SK-N-SH (cell line): ENCODE results near the gene TSR2. TPM values are rescaled to one million over a fixed set of nuclear protein-coding genes. Genes with fewer than 3 reads are reported as not detected.

Experiments
- CTCF ChIA-PET: fragments of 300-600, 350-600 bp; formaldehyde crosslinking; extraction: SDS; loops from one replicate; lab custom pipeline; 2021; lab: Yijun Ruan, JAX
- POLR2A ChIA-PET: fragments of 350-600 bp; sonication (Branson Sonifier 250); formaldehyde crosslinking; extraction: SDS; loops from one replicate; lab custom pipeline; 2020; ENCODE audit warnings: antibody characterized with exemption, inconsistent platforms; lab: Yijun Ruan, JAX
- DNase-seq: peaks from one replicate; pipeline ENCODE4 v3.0.0; 2012
- H2AFZ ChIP-seq: fragments of 200-600 bp; sonication (generic); 2 replicates; pipeline ENCODE4 v1.8.1; 2016; ENCODE audit warnings: antibody characterized with exemption, mild to moderate bottlenecking, low read depth
- H3F3A ChIP-seq: fragments of 200-600 bp; sonication (generic); replicated peaks from 2 replicates; pipeline ENCODE3; 2016; ENCODE audit warnings: antibody characterized with exemption, mild to moderate bottlenecking; ENCODE audit not compliant: insufficient read depth
- H3K27ac ChIP-seq, 2 experiments: fragments of 200-500 bp in 1 of 2; fragments of 200-600 bp in 1 of 2; sonication (Bioruptor generic) in 1 of 2; sonication (generic), shearing (Covaris generic) in 1 of 2; 2 replicates each; pipeline versions ENCODE4 v1.5.1 to v1.6.1; 2014 to 2016; ENCODE audit warnings: low read depth in 2 of 2, inconsistent platforms in 1 of 2, low read length in 1 of 2, mild to moderate bottlenecking in 1 of 2, mixed read lengths in 1 of 2
- H3K27me3 ChIP-seq: fragments of 200-600 bp; sonication (generic), shearing (Covaris generic); 2 replicates; pipeline ENCODE4 v1.6.1; 2016; ENCODE audit warnings: mixed run types; ENCODE audit not compliant: insufficient read depth
- H3K36me3 ChIP-seq, 2 experiments: fragments of 200-500 bp in 1 of 2; fragments of 200-600 bp in 1 of 2; sonication (Bioruptor generic) in 1 of 2; sonication (generic) in 1 of 2; replicated peaks in 1 of 2; 2 replicates each; pipeline versions ENCODE3 to v1.5.1; 2014 to 2016; ENCODE audit warnings: low read length in 1 of 2, mild to moderate bottlenecking in 1 of 2; ENCODE audit not compliant: insufficient read depth in 2 of 2, control insufficient read depth in 1 of 2
- H3K4me1 ChIP-seq, 2 experiments: fragments of 200-500 bp in 1 of 2; fragments of 200-600 bp in 1 of 2; sonication (Bioruptor generic) in 1 of 2; sonication (generic), shearing (Covaris generic) in 1 of 2; 2 replicates each; pipeline versions ENCODE4 v1.5.1 to v1.6.1; 2014 to 2016; ENCODE audit warnings: low read depth in 1 of 2, low read length in 1 of 2, mixed run types in 1 of 2; ENCODE audit not compliant: insufficient read depth in 2 of 2, control insufficient read depth in 1 of 2
- H3K4me2 ChIP-seq: fragments of 200-600 bp; sonication (generic), shearing (Covaris generic); 2 replicates; pipeline ENCODE4 v1.6.1; 2017; ENCODE audit warnings: mixed run types
- H3K4me3 ChIP-seq, 2 experiments: fragments of 200-500 bp in 1 of 2; fragments of 200-600 bp in 1 of 2; sonication (Bioruptor generic) in 1 of 2; sonication (generic), shearing (Covaris generic) in 1 of 2; 2 replicates each; pipeline versions ENCODE4 v1.5.1 to v1.8.1; 2014 to 2016; ENCODE audit warnings: low read depth in 2 of 2, inconsistent platforms in 1 of 2, low read length in 1 of 2, mild to moderate bottlenecking in 1 of 2, mixed read lengths in 1 of 2, moderate library complexity in 1 of 2
- H3K79me2 ChIP-seq: fragments of 200-600 bp; sonication (generic); 2 replicates; pipeline ENCODE4 v1.8.1; 2017; ENCODE audit warnings: mild to moderate bottlenecking; ENCODE audit not compliant: insufficient read depth
- H3K9ac ChIP-seq: fragments of 200-600 bp; sonication (generic); 2 replicates; pipeline ENCODE4 v1.6.1; 2017; ENCODE audit warnings: mixed run types
- H3K9me2 ChIP-seq: fragments of 200-600 bp; sonication (generic); 2 replicates; pipeline ENCODE4 v1.6.1; 2017; ENCODE audit warnings: mixed run types
- H3K9me3 ChIP-seq: fragments of 200-600 bp; sonication (generic); 2 replicates; pipeline ENCODE4 v1.6.1; 2017; ENCODE audit warnings: mixed run types, mild to moderate bottlenecking, moderate library complexity
- H4K20me1 ChIP-seq: fragments of 200-600 bp; sonication (generic); 2 replicates; pipeline ENCODE4 v1.6.1; 2017; ENCODE audit warnings: mild to moderate bottlenecking, mixed run types; ENCODE audit not compliant: insufficient read depth
- CTCF ChIP-seq: fragments of 200-600 bp; sonication (generic); IDR thresholded peaks from 2 replicates; pipeline ENCODE4 v1.6.1; 2017; ENCODE audit warnings: antibody characterized with exemption, mild to moderate bottlenecking, moderate library complexity
- ELF1 ChIP-seq: IDR thresholded peaks from 2 replicates; pipeline ENCODE4 v1.4.0; 2012
- EP300 ChIP-seq, 2 experiments: IDR thresholded peaks; 2 replicates each; pipeline versions ENCODE4 v1.4.0 to v1.6.1; 2012; ENCODE audit warnings: borderline replicate concordance in 1 of 2, low read depth in 1 of 2, low read length in 1 of 2
- FOSL2 ChIP-seq: IDR thresholded peaks from 2 replicates; pipeline ENCODE4 v1.4.0; 2012; ENCODE audit warnings: low read depth, mild to moderate bottlenecking, moderate library complexity, borderline replicate concordance
- FOXM1 ChIP-seq: IDR thresholded peaks from 2 replicates; pipeline ENCODE4 v1.4.0; 2012; ENCODE audit warnings: low read depth, mild to moderate bottlenecking
- GATA2 ChIP-seq: sonication (generic); formaldehyde crosslinking; IDR thresholded peaks from 2 replicates; pipeline ENCODE4 v1.5.0; 2020; ENCODE audit warnings: mild to moderate bottlenecking, missing genetic modification reagents
- JUND ChIP-seq: IDR thresholded peaks from 2 replicates; pipeline ENCODE4 v1.4.0; 2012
- NRF1 ChIP-seq: IDR thresholded peaks from 2 replicates; pipeline ENCODE4 v1.6.1; 2012; ENCODE audit warnings: low read depth, mild to moderate bottlenecking, low read length
- RCOR1 ChIP-seq: fragments of 150-350 bp; IDR thresholded peaks from 2 replicates; pipeline ENCODE4 v1.6.1; 2017; ENCODE audit warnings: antibody characterized with exemption, low read length
- REST ChIP-seq: IDR thresholded peaks from 2 replicates; pipeline ENCODE4 v1.6.1; 2012; ENCODE audit warnings: mild to moderate bottlenecking, low read depth, low read length, moderate library complexity
- TAF1 ChIP-seq: IDR thresholded peaks from 2 replicates; pipeline ENCODE4 v1.6.1; 2012; ENCODE audit warnings: low read depth, mild to moderate bottlenecking, low read length, moderate library complexity, borderline replicate concordance
- TEAD4 ChIP-seq: IDR thresholded peaks from 2 replicates; pipeline ENCODE4 v1.4.0; 2012; ENCODE audit warnings: mild to moderate bottlenecking, borderline replicate concordance; ENCODE audit not compliant: insufficient read depth
- USF1 ChIP-seq: IDR thresholded peaks from 2 replicates; pipeline ENCODE4 v1.4.0; 2012; ENCODE audit warnings: low read depth, borderline replicate concordance
- USF2 ChIP-seq: fragments of 150-350 bp; IDR thresholded peaks from 2 replicates; pipeline ENCODE4 v1.6.1; 2017; ENCODE audit warnings: antibody characterized with exemption, low read length, low read depth, borderline replicate concordance
- ZBTB33 ChIP-seq: IDR thresholded peaks from 2 replicates; pipeline ENCODE4 v1.4.0; 2012; ENCODE audit warnings: low read depth, borderline replicate concordance
- WGBS: methylation state at CpG from one replicate; pipeline ENCODE4 v1.1.6; 2017; ENCODE audit warnings: low lambda C conversion rate; 5-methylcytosine and 5-hydroxymethylcytosine counted together
- polyA plus RNA-seq, 3 experiments: library from polyadenylated mRNA; depleted of rRNA; stranded (reverse); fragments of >200 nt; gene quantifications; 2 replicates each; pipeline ENCODE4 v1.2.3, GENCODE V29; 2012

Gene TSR2
- polyA plus RNA-seq, 1 of the 3 experiments (the other 2 are of a cell fraction): 32.8 TPM

- H3K79me2 ChIP-seq: peaks cover 35% of the 10 kb centered on the region
- no peaks in the 10 kb centered on the region for H3F3A ChIP-seq
- H4K20me1 ChIP-seq: no peaks in the 10 kb centered on the region
- H3K9me3 ChIP-seq: no peaks in the 10 kb centered on the region
- no peaks in the 10 kb centered on the region for H3K27me3 ChIP-seq
- no peak overlapping the region for H3K9ac ChIP-seq
- no peak overlapping the region for H2AFZ ChIP-seq
- TF ChIP-seq GATA2 (CRISPR knock-in tag) (no peak), CTCF (no peak), REST (no peak), FOXM1 (no peak), FOSL2 (no peak), TEAD4 (no peak)
- H3K4me3 ChIP-seq: no peak overlapping the region
- H3K27ac ChIP-seq: no peak overlapping the region
- DNase-seq: no peak
- H3K4me2 ChIP-seq: no peak overlapping the region
- H3K9me2 ChIP-seq: no peaks in the 10 kb centered on the region
- H3K36me3 ChIP-seq: peaks cover 10 to 26% of the 10 kb centered on the region in 2 experiments
- CTCF ChIA-PET: interaction anchor here (0.7 kb wide), 1 partner anchor 83 kb away, joined by 3 read pairs; no protein-coding TSS in a partner anchor
- 92% methylated on average over 6 of the region's 6 CpGs for WGBS
- POLR2A ChIA-PET: no interaction called here
- peaks cover 0 to 7% of the 10 kb centered on the region in 2 experiments; a peak in 2 of 4 replicates for H3K4me1 ChIP-seq
Measured at GRCh38 chrX:54444752-54445151, 4.5 kb downstream of the TSR2 start.

GRCh38 chrX:54446084-54446483, 5.9 kb downstream of the TSR2 start:
- ChIA-PET CTCF (interaction anchor here (0.6 kb wide), 1 partner anchor 228 kb away, joined by 3 read pairs; no protein-coding TSS in a partner anchor), POLR2A (no interaction called here)
- no peak overlapping the region for H3K4me2 ChIP-seq
- no peak overlapping the region for H3K9ac ChIP-seq
- H3K27ac ChIP-seq: no peak overlapping the region
- no peaks in the 10 kb centered on the region for H3K9me3 ChIP-seq
- peaks cover 10 to 29% of the 10 kb centered on the region in 2 experiments for H3K36me3 ChIP-seq
- peaks cover 26% of the 10 kb centered on the region for H3K79me2 ChIP-seq
- H3K9me2 ChIP-seq: no peaks in the 10 kb centered on the region
- no peak overlapping the region for H2AFZ ChIP-seq
- no peak overlapping the region for H3K4me3 ChIP-seq
- WGBS: 88% methylated on average over 10 of the region's 17 CpGs
- no peaks in the 10 kb centered on the region for H3K27me3 ChIP-seq
- peaks cover 0 to 6% of the 10 kb centered on the region in 2 experiments; a peak in 2 of 4 replicates for H3K4me1 ChIP-seq
- H3F3A ChIP-seq: no peaks in the 10 kb centered on the region
- DNase-seq: no peak
- TF ChIP-seq TAF1 (no peak), EP300 (IDR thresholded peaks at IDR 0.05; ENCODE audit: borderline replicate concordance in 1 of 2, low read depth in 1 of 2, low read length in 1 of 2) (no peak), GATA2 (CRISPR knock-in tag) (no peak), USF1 (no peak), JUND (no peak), RCOR1 (no peak), USF2 (no peak), ZBTB33 (no peak), ELF1 (no peak), NRF1 (no peak)
- TF ChIP-seq, all 33 proteins: peak for 0
- no peaks in the 10 kb centered on the region for H4K20me1 ChIP-seq
